Measurements from ENCODE around the gene CALM1.

The CALM1 gene

DNA sequence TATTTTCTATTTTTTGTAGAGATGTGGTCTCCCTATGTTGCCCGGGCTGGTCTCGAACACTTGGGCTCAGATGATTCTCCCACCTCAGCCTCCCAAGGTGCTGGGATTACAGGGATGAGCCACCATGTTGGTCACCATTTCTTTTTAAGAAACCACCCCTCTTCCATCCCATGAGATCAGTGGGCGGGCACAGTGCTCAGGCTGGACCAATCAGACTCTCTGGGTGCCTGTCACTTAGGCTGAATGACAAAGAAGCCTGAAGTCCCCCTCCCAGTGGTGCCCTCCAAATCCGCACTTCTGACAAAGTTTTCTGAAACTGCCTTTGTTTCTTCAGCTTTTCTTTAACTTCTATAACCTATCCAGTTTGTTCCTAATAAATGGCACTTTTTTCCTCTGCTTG, 48.2 kb downstream of the CALM1 start (continued):
- TF ChIP-seq, protein P1, sequence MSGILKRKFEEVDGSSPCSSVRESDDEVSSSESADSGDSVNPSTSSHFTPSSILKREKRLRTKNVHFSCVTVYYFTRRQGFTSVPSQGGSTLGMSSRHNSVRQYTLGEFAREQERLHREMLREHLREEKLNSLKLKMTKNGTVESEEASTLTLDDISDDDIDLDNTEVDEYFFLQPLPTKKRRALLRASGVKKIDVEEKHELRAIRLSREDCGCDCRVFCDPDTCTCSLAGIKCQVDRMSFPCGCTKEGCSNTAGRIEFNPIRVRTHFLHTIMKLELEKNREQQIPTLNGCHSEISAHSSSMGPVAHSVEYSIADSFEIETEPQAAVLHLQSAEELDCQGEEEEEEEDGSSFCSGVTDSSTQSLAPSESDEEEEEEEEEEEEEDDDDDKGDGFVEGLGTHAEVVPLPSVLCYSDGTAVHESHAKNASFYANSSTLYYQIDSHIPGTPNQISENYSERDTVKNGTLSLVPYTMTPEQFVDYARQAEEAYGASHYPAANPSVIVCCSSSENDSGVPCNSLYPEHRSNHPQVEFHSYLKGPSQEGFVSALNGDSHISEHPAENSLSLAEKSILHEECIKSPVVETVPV (CRISPR knock-in tag; IDR thresholded peaks at IDR 0.05): no peak
- TF ChIP-seq ZNF8 (CRISPR knock-in tag; IDR thresholded peaks at IDR 0.05): no peak
- no peak for TF ChIP-seq ZNF565 (CRISPR knock-in tag; conservative IDR thresholded peaks at IDR 0.05; ENCODE audit: low read depth)
- TF ChIP-seq BACH2 (CRISPR knock-in tag; IDR thresholded peaks at IDR 0.05; ENCODE audit: borderline replicate concordance): no peak
- no peak for TF ChIP-seq ESRRG (CRISPR knock-in tag; IDR thresholded peaks at IDR 0.05)
- TF ChIP-seq TOX (CRISPR knock-in tag; IDR thresholded peaks at IDR 0.05; ENCODE audit: borderline replicate concordance): no peak
- TF ChIP-seq GLIS3 (CRISPR knock-in tag; IDR thresholded peaks at IDR 0.05): no peak

DNA sequence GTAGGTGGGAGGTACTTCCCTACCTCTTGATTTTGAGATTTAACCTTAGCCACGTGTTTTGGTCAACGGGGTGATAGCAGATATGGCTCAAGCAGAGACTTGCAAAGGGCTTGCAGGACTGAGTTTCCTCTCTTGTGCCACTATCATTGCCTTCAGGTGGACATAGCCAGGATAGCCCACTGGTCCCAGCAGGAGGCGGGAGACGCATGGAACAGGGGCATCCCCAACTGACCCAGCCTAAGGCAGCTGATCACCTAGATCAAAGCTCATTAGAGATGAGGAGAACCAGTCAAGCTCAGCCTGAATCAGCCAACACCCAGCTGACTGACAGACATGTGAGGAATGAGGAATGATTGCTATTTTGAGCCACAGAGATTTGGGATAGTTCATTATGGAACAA, 49.6 kb downstream of the CALM1 start:
- TF ChIP-seq ESRRG (CRISPR knock-in tag; IDR thresholded peaks at IDR 0.05) (no peak), ISL1 (CRISPR knock-in tag; IDR thresholded peaks at IDR 0.05) (no peak), ZFP30 (CRISPR knock-in tag; IDR thresholded peaks at IDR 0.05) (no peak), TSHZ2 (CRISPR knock-in tag; IDR thresholded peaks at IDR 0.05) (no peak), ZNF70 (CRISPR knock-in tag; IDR thresholded peaks at IDR 0.05) (no peak), BACH2 (CRISPR knock-in tag; IDR thresholded peaks at IDR 0.05; ENCODE audit: borderline replicate concordance) (no peak), ARNTL (CRISPR knock-in tag; IDR thresholded peaks at IDR 0.05; ENCODE audit: borderline replicate concordance, low read depth) (no peak)
- TF ChIP-seq, protein P2, sequence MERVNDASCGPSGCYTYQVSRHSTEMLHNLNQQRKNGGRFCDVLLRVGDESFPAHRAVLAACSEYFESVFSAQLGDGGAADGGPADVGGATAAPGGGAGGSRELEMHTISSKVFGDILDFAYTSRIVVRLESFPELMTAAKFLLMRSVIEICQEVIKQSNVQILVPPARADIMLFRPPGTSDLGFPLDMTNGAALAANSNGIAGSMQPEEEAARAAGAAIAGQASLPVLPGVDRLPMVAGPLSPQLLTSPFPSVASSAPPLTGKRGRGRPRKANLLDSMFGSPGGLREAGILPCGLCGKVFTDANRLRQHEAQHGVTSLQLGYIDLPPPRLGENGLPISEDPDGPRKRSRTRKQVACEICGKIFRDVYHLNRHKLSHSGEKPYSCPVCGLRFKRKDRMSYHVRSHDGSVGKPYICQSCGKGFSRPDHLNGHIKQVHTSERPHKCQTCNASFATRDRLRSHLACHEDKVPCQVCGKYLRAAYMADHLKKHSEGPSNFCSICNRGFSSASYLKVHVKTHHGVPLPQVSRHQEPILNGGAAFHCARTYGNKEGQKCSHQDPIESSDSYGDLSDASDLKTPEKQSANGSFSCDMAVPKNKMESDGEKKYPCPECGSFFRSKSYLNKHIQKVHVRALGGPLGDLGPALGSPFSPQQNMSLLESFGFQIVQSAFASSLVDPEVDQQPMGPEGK (CRISPR knock-in tag; IDR thresholded peaks at IDR 0.05; ENCODE audit: borderline replicate concordance): no peak
- no peak for ATAC-seq

- no peak for ATAC-seq
- no peak for TF ChIP-seq TCF4 (CRISPR knock-in tag; IDR thresholded peaks at IDR 0.05; ENCODE audit: borderline replicate concordance)
- TF ChIP-seq ESRRG (CRISPR knock-in tag; IDR thresholded peaks at IDR 0.05): no peak
- TF ChIP-seq ZFP3 (CRISPR knock-in tag; IDR thresholded peaks at IDR 0.05): no peak
- TF ChIP-seq ARNTL (CRISPR knock-in tag; IDR thresholded peaks at IDR 0.05; ENCODE audit: borderline replicate concordance, low read depth): no peak
- no peak for TF ChIP-seq CSDC2 (CRISPR knock-in tag; IDR thresholded peaks at IDR 0.05)
- no peak for TF ChIP-seq BACH2 (CRISPR knock-in tag; IDR thresholded peaks at IDR 0.05; ENCODE audit: borderline replicate concordance)
- TF ChIP-seq, protein P1 (CRISPR knock-in tag; IDR thresholded peaks at IDR 0.05): no peak
- no peak for TF ChIP-seq TSHZ2 (CRISPR knock-in tag; IDR thresholded peaks at IDR 0.05)
- no peak for TF ChIP-seq TOX (CRISPR knock-in tag; IDR thresholded peaks at IDR 0.05; ENCODE audit: borderline replicate concordance)
- TF ChIP-seq, protein P2 (CRISPR knock-in tag; IDR thresholded peaks at IDR 0.05; ENCODE audit: borderline replicate concordance): no peak
- TF ChIP-seq ZNF8 (CRISPR knock-in tag; IDR thresholded peaks at IDR 0.05): no peak
- no peak for TF ChIP-seq ZNF565 (CRISPR knock-in tag; conservative IDR thresholded peaks at IDR 0.05; ENCODE audit: low read depth)
These were observed 51.1 kb downstream of the CALM1 start for GRCh38 chr14:90447720-90448497.
